Fibroblast of pulmonary artery (primary cell): Measurements from ENCODE around the gene CXXC4.

Source experiments
- DNase-seq: peaks from one replicate; pipeline ENCODE4 v3.0.0-alpha.2; 2010; ENCODE audit warnings: low read depth
- H3K4me3 ChIP-seq: replicated peaks from 2 replicates; pipeline ENCODE4 v1.5.1; 2011; ENCODE audit warnings: low read depth, mild to moderate bottlenecking, control low read depth, low read length, moderate library complexity
- CTCF ChIP-seq: IDR thresholded peaks from 2 replicates; pipeline ENCODE4 v1.5.1; 2011; ENCODE audit warnings: mild to moderate bottlenecking, control low read depth, low read length, inconsistent platforms; ENCODE audit errors: missing control alignments

Gene CXXC4

GRCh38 chr4:104470770-104471169 lies 23.9 kb downstream of the CXXC4 start:
- no peak for TF ChIP-seq CTCF
- no peak for DNase-seq
- no peak overlapping the region for H3K4me3 ChIP-seq

GRCh38 chr4:104469794-104470193 lies 24.9 kb downstream of the CXXC4 start:
- no peak for TF ChIP-seq CTCF
- no peak for DNase-seq

GRCh38 chr4:104465619-104466018 lies 29.1 kb downstream of the CXXC4 start:
- no peak for DNase-seq
- TF ChIP-seq CTCF, result no peak
- no peak overlapping the region for H3K4me3 ChIP-seq

More at GRCh38 chr4:104469794-104470193, 24.9 kb downstream of the CXXC4 start:
- no peak overlapping the region for H3K4me3 ChIP-seq

- H3K4me3 ChIP-seq, result no peak overlapping the region
- TF ChIP-seq CTCF, result no peak
- peak; percentile 67 for DNase-seq
These were observed 29.5 kb downstream of the CXXC4 start for GRCh38 chr4:104465201-104465600.

- TF ChIP-seq CTCF, result no peak
- no peak for DNase-seq
These were observed 32.1 kb downstream of the CXXC4 start for GRCh38 chr4:104462641-104463040.

GRCh38 chr4:104457308-104457981 lies 37.2 kb downstream of the CXXC4 start:
- no peak overlapping the region for H3K4me3 ChIP-seq
- no peak for DNase-seq
- TF ChIP-seq CTCF, result no peak

More at GRCh38 chr4:104462641-104463040, 32.1 kb downstream of the CXXC4 start:
- H3K4me3 ChIP-seq, result no peak overlapping the region

GRCh38 chr4:104451573-104451972 lies 43.1 kb downstream of the CXXC4 start:
- peak; percentile 29 for TF ChIP-seq CTCF
- H3K4me3 ChIP-seq, result no peak overlapping the region
- DNase-seq, result peak; percentile 8
